H1 (cell line): ENCODE measurements around the gene SPTAN1. TPM values are rescaled to one million over a fixed set of nuclear protein-coding genes. Genes with fewer than 3 reads are reported as not detected.

Experiments used
- CTCF ChIA-PET: fragments of 300-600 bp; sonication (Branson Sonifier 250); formaldehyde crosslinking; loops from one replicate; lab custom pipeline; 2021; ENCODE audit not compliant: partially characterized antibody; lab: Charles Lee
- POLR2A ChIA-PET: fragments of 300-600 bp; sonication (Branson Sonifier 250); formaldehyde crosslinking; loops from one replicate; lab custom pipeline; 2021; ENCODE audit warnings: inconsistent platforms; ENCODE audit not compliant: partially characterized antibody; lab: Charles Lee
- DNase-seq, 2 experiments: peaks; one replicate each; pipeline versions ENCODE4 v3.0.0 to v3.0.0-alpha.2; 2010 to 2022; ENCODE audit warnings: low spot score in 2 of 2, low read depth in 1 of 2, mixed read lengths in 1 of 2
- FAIRE-seq: peaks from 2 replicates; lab custom pipeline; 2011; peaks lifted over from hg19 to GRCh38; lab: Jason Lieb, UNC
- H2AFZ ChIP-seq: 2 replicates; pipeline ENCODE4 v1.8.1; 2012; ENCODE audit warnings: low read length, inconsistent platforms
- H2AK5ac ChIP-seq: 2 replicates; pipeline ENCODE4 v1.6.1; 2013; ENCODE audit warnings: low read depth, low read length
- H2BK120ac ChIP-seq: replicated peaks from 2 replicates; pipeline ENCODE3; 2013; ENCODE audit warnings: low read depth, low read length, inconsistent platforms
- H2BK12ac ChIP-seq: 2 replicates; pipeline ENCODE4 v1.6.1; 2013; ENCODE audit warnings: low read depth, low read length
- H2BK15ac ChIP-seq: 2 replicates; pipeline ENCODE4 v1.6.1; 2013; ENCODE audit warnings: low read length
- H2BK20ac ChIP-seq: 2 replicates; pipeline ENCODE4 v1.6.1; 2013; ENCODE audit warnings: low read length
- H2BK5ac ChIP-seq: 2 replicates; pipeline ENCODE4 v1.6.1; 2013; ENCODE audit warnings: low read depth, low read length
- H3K14ac ChIP-seq: 2 replicates; pipeline ENCODE4 v1.6.1; 2013; ENCODE audit warnings: inconsistent platforms; ENCODE audit not compliant: insufficient read length
- H3K18ac ChIP-seq: 2 replicates; pipeline ENCODE4 v1.6.1; 2013; ENCODE audit warnings: low read length; ENCODE audit errors: extremely low read depth
- H3K23ac ChIP-seq: 2 replicates; pipeline ENCODE4 v1.6.1; 2013; ENCODE audit warnings: inconsistent platforms; ENCODE audit not compliant: insufficient read length
- H3K23me2 ChIP-seq: 2 replicates; pipeline ENCODE4 v1.6.1; 2013; ENCODE audit warnings: low read depth, low read length
- H3K27ac ChIP-seq: 2 replicates; pipeline ENCODE4 v1.6.1; 2011; ENCODE audit warnings: low read depth, low read length, inconsistent platforms
- H3K27me3 ChIP-seq, 4 experiments: replicated peaks in 1 of 4; 1 replicate in 1 of 4; 2 replicates in 3 of 4; pipeline versions ENCODE4 v1.6.1 to v1.8.1; 2011 to 2013; ENCODE audit warnings: low read length in 3 of 4, mild to moderate bottlenecking in 3 of 4, inconsistent platforms in 2 of 4, mixed read lengths in 2 of 4, moderate library complexity in 1 of 4; ENCODE audit not compliant: control insufficient read depth in 3 of 4, insufficient read depth in 3 of 4; ENCODE audit errors: extremely low read depth in 1 of 4
- H3K36me3 ChIP-seq, 4 experiments: 2 replicates each; pipeline versions ENCODE4 v1.6.1 to v1.8.1; 2011 to 2013; ENCODE audit warnings: mild to moderate bottlenecking in 4 of 4, low read length in 3 of 4, moderate library complexity in 2 of 4, control low read depth in 1 of 4, inconsistent platforms in 1 of 4; ENCODE audit not compliant: insufficient read depth in 4 of 4, control insufficient read depth in 2 of 4
- H3K4ac ChIP-seq: replicated peaks from 2 replicates; pipeline ENCODE3; 2013; ENCODE audit warnings: low read length, low read depth, mixed read lengths, inconsistent platforms; ENCODE audit not compliant: insufficient read length
- H3K4me1 ChIP-seq, 4 experiments: replicated peaks in 1 of 4; 1 replicate in 1 of 4; 2 replicates in 3 of 4; pipeline versions ENCODE4 v1.6.1 to v1.8.1; 2011 to 2013; ENCODE audit warnings: low read length in 3 of 4, inconsistent platforms in 2 of 4, mixed read lengths in 1 of 4; ENCODE audit not compliant: insufficient read depth in 4 of 4, control insufficient read depth in 3 of 4
- H3K4me2 ChIP-seq, 2 experiments: 2 replicates each; pipeline versions ENCODE4 v1.6.1 to v1.8.1; 2011 to 2013; ENCODE audit warnings: low read depth in 2 of 2, low read length in 2 of 2, control low read depth in 1 of 2, inconsistent platforms in 1 of 2, mild to moderate bottlenecking in 1 of 2; ENCODE audit not compliant: insufficient read depth in 1 of 2
- H3K4me3 ChIP-seq, 4 experiments: fragments of 200-600, 300-600 bp in 1 of 4; sonication (generic), shearing (Covaris generic), sonication (Bioruptor Twin) in 1 of 4; 2 replicates each; pipeline versions ENCODE4 v1.5.1 to v1.8.1; 2011 to 2016; ENCODE audit warnings: low read length in 4 of 4, low read depth in 3 of 4, control low read depth in 2 of 4, inconsistent platforms in 2 of 4, mild to moderate bottlenecking in 2 of 4, mixed read lengths in 1 of 4, moderate library complexity in 1 of 4; ENCODE audit not compliant: insufficient read depth in 2 of 4; ENCODE audit errors: extremely low read depth in 1 of 4
- H3K56ac ChIP-seq: replicated peaks from 2 replicates; pipeline ENCODE3; 2013; ENCODE audit warnings: low read depth, mild to moderate bottlenecking, mixed read lengths, low read length, inconsistent platforms; ENCODE audit not compliant: insufficient read length
- H3K79me1 ChIP-seq: 2 replicates; pipeline ENCODE4 v1.6.1; 2013; ENCODE audit warnings: low read depth, low read length, control low read depth
- H3K79me2 ChIP-seq, 2 experiments: 2 replicates each; pipeline versions ENCODE4 v1.6.1 to v1.8.1; 2012 to 2013; ENCODE audit warnings: low read length in 2 of 2, mild to moderate bottlenecking in 2 of 2, inconsistent platforms in 1 of 2; ENCODE audit not compliant: insufficient read depth in 2 of 2, control insufficient read depth in 1 of 2
- H3K9ac ChIP-seq, 4 experiments: replicated peaks in 1 of 4; 1 replicate in 1 of 4; 2 replicates in 3 of 4; pipeline versions ENCODE4 v1.6.1 to v1.8.1; 2011 to 2013; ENCODE audit warnings: low read depth in 3 of 4, low read length in 3 of 4, control low read depth in 2 of 4, mild to moderate bottlenecking in 2 of 4, moderate library complexity in 2 of 4, inconsistent platforms in 1 of 4; ENCODE audit errors: extremely low read depth in 1 of 4
- H3K9me3 ChIP-seq, 2 experiments: 2 replicates each; pipeline versions ENCODE4 v1.6.1 to v1.8.1; 2012 to 2013; ENCODE audit warnings: mild to moderate bottlenecking in 2 of 2, moderate library complexity in 2 of 2, control low read depth in 1 of 2, inconsistent platforms in 1 of 2, low read depth in 1 of 2, low read length in 1 of 2, mixed read lengths in 1 of 2; ENCODE audit not compliant: insufficient read depth in 2 of 2
- H4K20me1 ChIP-seq, 2 experiments: replicated peaks in 1 of 2; 2 replicates each; pipeline versions ENCODE3 to v1.8.1; 2011 to 2013; ENCODE audit warnings: inconsistent platforms in 2 of 2, low read length in 2 of 2, mild to moderate bottlenecking in 1 of 2; ENCODE audit not compliant: insufficient read depth in 2 of 2, control insufficient read depth in 1 of 2
- H4K5ac ChIP-seq: 2 replicates; pipeline ENCODE4 v1.6.1; 2013; ENCODE audit warnings: low read length, low read depth, mixed read lengths, inconsistent platforms; ENCODE audit not compliant: insufficient read length
- H4K8ac ChIP-seq: 2 replicates; pipeline ENCODE4 v1.8.0; 2013; ENCODE audit warnings: mild to moderate bottlenecking, moderate library complexity, low read length, inconsistent platforms; ENCODE audit not compliant: insufficient read depth; ENCODE audit errors: extremely low read depth
- H4K91ac ChIP-seq: replicated peaks from 2 replicates; pipeline ENCODE3; 2013; ENCODE audit warnings: low read length, mixed read lengths, inconsistent platforms; ENCODE audit not compliant: insufficient read length
- CHD1 ChIP-seq: IDR thresholded peaks from 2 replicates; pipeline ENCODE4 v1.6.1; 2012; ENCODE audit warnings: low read depth, low read length, improper control_type of control experiment
- FOSL1 ChIP-seq: IDR thresholded peaks from 2 replicates; pipeline ENCODE4 v1.6.1; 2011; ENCODE audit warnings: mild to moderate bottlenecking, low read depth, low read length, moderate library complexity; ENCODE audit not compliant: insufficient read depth
- GABPA ChIP-seq: IDR thresholded peaks from 2 replicates; pipeline ENCODE4 v1.6.1; 2011; ENCODE audit warnings: mild to moderate bottlenecking, low read length, moderate library complexity, borderline replicate concordance; ENCODE audit not compliant: insufficient read depth
- JUN ChIP-seq: IDR thresholded peaks from 2 replicates; pipeline ENCODE4 v1.6.1; 2011; ENCODE audit warnings: low read depth, mild to moderate bottlenecking, improper control_type of control experiment, low read length
- JUND ChIP-seq: IDR thresholded peaks from 2 replicates; pipeline ENCODE4 v1.6.1; 2011; ENCODE audit warnings: mild to moderate bottlenecking, improper control_type of control experiment, low read length
- KDM1A ChIP-seq: fragments of 200-600, 300-600 bp; sonication (generic); IDR thresholded peaks from 2 replicates; pipeline ENCODE4 v1.7.1; 2016; ENCODE audit warnings: mild to moderate bottlenecking, low read length, borderline replicate concordance
- RBBP5 ChIP-seq: IDR thresholded peaks from 2 replicates; pipeline ENCODE4 v1.7.1; 2012; ENCODE audit warnings: low read depth, mild to moderate bottlenecking, inconsistent platforms, low read length, moderate library complexity, borderline replicate concordance
- RFX5 ChIP-seq: IDR thresholded peaks from 2 replicates; pipeline ENCODE4 v1.6.1; 2011; ENCODE audit warnings: low read depth, low read length, improper control_type of control experiment, borderline replicate concordance
- SIX5 ChIP-seq: IDR thresholded peaks from 2 replicates; pipeline ENCODE4 v1.6.1; 2011; ENCODE audit warnings: mild to moderate bottlenecking, low read depth, low read length
- SP2 ChIP-seq: IDR thresholded peaks from 2 replicates; pipeline ENCODE4 v1.6.1; 2012; ENCODE audit warnings: mild to moderate bottlenecking, low read length, inconsistent platforms
- TAF1 ChIP-seq: IDR thresholded peaks from 2 replicates; pipeline ENCODE4 v1.6.1; 2011; ENCODE audit warnings: mild to moderate bottlenecking, low read depth, low read length
- TAF7 ChIP-seq: optimal IDR thresholded peaks from 2 replicates; pipeline ENCODE3; 2011; ENCODE audit warnings: low read depth, mild to moderate bottlenecking, inconsistent platforms, low read length, moderate library complexity, borderline replicate concordance
- TCF12 ChIP-seq: IDR thresholded peaks from 2 replicates; pipeline ENCODE4 v1.6.1; 2011; ENCODE audit warnings: low read depth, mild to moderate bottlenecking, low read length
- WGBS, 2 experiments: shearing (Covaris generic) in 1 of 2; methylation state at CpG; one replicate each; pipeline versions ENCODE4 v1.1.6 to v1.1.7; 2013 to 2015; ENCODE audit warnings: low lambda C conversion rate in 2 of 2, mixed read lengths in 2 of 2, inconsistent platforms in 1 of 2, low coverage in 1 of 2, missing lambda C conversion rate in 1 of 2; ENCODE audit not compliant: insufficient replicate concordance in 2 of 2, insufficient coverage in 1 of 2, insufficient read length in 1 of 2; ENCODE audit errors: extremely low coverage in 1 of 2, missing lambda C conversion rate in 1 of 2; 5-methylcytosine and 5-hydroxymethylcytosine counted together
- polyA plus RNA-seq, 7 experiments: library from polyadenylated mRNA; depleted of rRNA in 3 of 7; stranded (reverse) in 5 of 7; unstranded in 2 of 7; fragments of >200 nt in 5 of 7; fragments of 200-250 nt in 2 of 7; gene quantifications; 1 replicate in 5 of 7; 2 replicates in 1 of 7; 4 replicates in 1 of 7; pipeline versions ENCODE4 v1.2.1 to v1.2.3, GENCODE V29; 2011 to 2013; ENCODE audit warnings: missing spikeins in 2 of 7, mixed read lengths in 2 of 7
- total RNA-seq: library from RNA; stranded (reverse); fragmentation: NEBNext Ultra II Directional; extraction: Animal tissue kit (Norgen Biotek cat#: 25700); gene quantifications from 2 replicates; pipeline ENCODE4 v1.2.1, GENCODE V29; 2021
- TF ChIP-seq, protein P1 (sequence below): IDR thresholded peaks from 2 replicates; pipeline ENCODE4 v1.6.1; 2011; ENCODE audit warnings: low read depth, mild to moderate bottlenecking, low read length; ENCODE audit not compliant: insufficient read depth

The SPTAN1 gene
- total and polyA plus RNA-seq, 2 of the 8 experiments (the other 6 are each of a cell fraction or from before 2014, with no cell fraction given): 182 to 216 TPM

DNA sequence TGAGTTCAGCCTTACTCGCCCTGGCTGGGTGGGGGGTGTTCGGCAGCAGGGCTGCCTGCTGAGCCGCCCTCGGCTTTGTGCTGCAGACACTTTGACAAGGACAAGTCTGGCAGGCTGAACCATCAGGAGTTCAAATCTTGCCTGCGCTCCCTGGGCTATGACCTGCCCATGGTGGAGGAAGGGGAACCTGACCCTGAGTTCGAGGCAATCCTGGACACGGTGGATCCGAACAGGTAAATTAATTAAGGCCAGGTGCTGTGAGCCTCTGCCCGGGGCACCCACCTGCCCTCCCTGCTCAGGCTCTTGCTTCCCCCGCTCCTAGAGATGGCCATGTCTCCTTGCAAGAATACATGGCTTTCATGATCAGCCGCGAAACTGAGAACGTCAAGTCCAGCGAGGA lies 80.1 kb downstream of the SPTAN1 start:
- no peaks in the 10 kb centered on the region for H3K23me2 ChIP-seq
- no peak overlapping the region for H2BK5ac ChIP-seq
- no peak overlapping the region for H3K18ac ChIP-seq
- no peaks in the 10 kb centered on the region for H3K27me3 ChIP-seq
- CTCF ChIA-PET: interaction anchor here (0.9 to 1.6 kb wide), 7 partner anchors 10 to 221 kb away, joined by 3 to 6 read pairs (median 3); no protein-coding TSS in a partner anchor
- H3K14ac ChIP-seq: no peak overlapping the region
- POLR2A ChIA-PET: interaction anchor here (0.9 to 15.6 kb wide), 6 partner anchors 8 to 79 kb away, joined by 3 to 313 read pairs (median 4); partner anchors contain the start of genes DYNC2I2 and SET
- peaks cover 5% of the 10 kb centered on the region; the same call in 1 of the 2 replicates for H3K79me1 ChIP-seq
- H3K23ac ChIP-seq: no peak overlapping the region
- no peak overlapping the region for H2BK20ac ChIP-seq
- no peak overlapping the region for H4K91ac ChIP-seq
- H4K5ac ChIP-seq: no peak overlapping the region
- WGBS, 2 experiments: 95% methylated on average over 14 of the region's 14 CpGs; no CpG with 5 or more reads in 1 of the 2 experiments
- H3K36me3 ChIP-seq: peaks cover 19 to 34% (median 29%) of the 10 kb centered on the region in 4 experiments; a peak in 6 of 8 replicates
- H2BK15ac ChIP-seq: no peak overlapping the region
- H2AFZ ChIP-seq: no peak overlapping the region
- no peak overlapping the region; the same call in 1 of the 2 replicates for H3K27ac ChIP-seq
- no peak overlapping the region for H2BK12ac ChIP-seq
- no peak overlapping the region for H3K56ac ChIP-seq
- FAIRE-seq (no peak), DNase-seq (no peak)
- no peak overlapping the region for H3K9ac ChIP-seq
- H3K4ac ChIP-seq: no peak overlapping the region
- H2BK120ac ChIP-seq: no peak overlapping the region
- no peak overlapping the region for H3K4me2 ChIP-seq
- H4K20me1 ChIP-seq: peaks cover 8 to 21% of the 10 kb centered on the region in 2 experiments
- no peak overlapping the region for H3K4me3 ChIP-seq
- H3K79me2 ChIP-seq: no peaks in the 10 kb centered on the region
- no peak overlapping the region for H4K8ac ChIP-seq
- no peak overlapping the region for H2AK5ac ChIP-seq
- H3K4me1 ChIP-seq: peaks cover 0 to 14% (median 11%) of the 10 kb centered on the region in 4 experiments; a peak in 5 of 7 replicates
- H3K9me3 ChIP-seq: no peaks in the 10 kb centered on the region
- no peak for TF ChIP-seq TAF1
- no peak for TF ChIP-seq KDM1A
- TF ChIP-seq JUN: no peak
- no peak for TF ChIP-seq SIX5
- TF ChIP-seq SP2: no peak
- no peak for TF ChIP-seq CHD1
- TF ChIP-seq RBBP5: no peak
- TF ChIP-seq TCF12: no peak
- no peak for TF ChIP-seq FOSL1
- TF ChIP-seq, protein P1, sequence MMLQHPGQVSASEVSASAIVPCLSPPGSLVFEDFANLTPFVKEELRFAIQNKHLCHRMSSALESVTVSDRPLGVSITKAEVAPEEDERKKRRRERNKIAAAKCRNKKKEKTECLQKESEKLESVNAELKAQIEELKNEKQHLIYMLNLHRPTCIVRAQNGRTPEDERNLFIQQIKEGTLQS: no peak
- TF ChIP-seq RFX5: no peak
- TF ChIP-seq JUND: no peak
- TF ChIP-seq GABPA: no peak
- no peak for TF ChIP-seq TAF7
